NCI-H2196 (cell line): ENCODE data around the gene WIZ.

Source experiments
- DNase-seq: peaks from one replicate; lab custom pipeline; 2025; ENCODE audit not compliant: unreplicated experiment; lab: John Stamatoyannopoulos, UW

WIZ gene

DNA sequence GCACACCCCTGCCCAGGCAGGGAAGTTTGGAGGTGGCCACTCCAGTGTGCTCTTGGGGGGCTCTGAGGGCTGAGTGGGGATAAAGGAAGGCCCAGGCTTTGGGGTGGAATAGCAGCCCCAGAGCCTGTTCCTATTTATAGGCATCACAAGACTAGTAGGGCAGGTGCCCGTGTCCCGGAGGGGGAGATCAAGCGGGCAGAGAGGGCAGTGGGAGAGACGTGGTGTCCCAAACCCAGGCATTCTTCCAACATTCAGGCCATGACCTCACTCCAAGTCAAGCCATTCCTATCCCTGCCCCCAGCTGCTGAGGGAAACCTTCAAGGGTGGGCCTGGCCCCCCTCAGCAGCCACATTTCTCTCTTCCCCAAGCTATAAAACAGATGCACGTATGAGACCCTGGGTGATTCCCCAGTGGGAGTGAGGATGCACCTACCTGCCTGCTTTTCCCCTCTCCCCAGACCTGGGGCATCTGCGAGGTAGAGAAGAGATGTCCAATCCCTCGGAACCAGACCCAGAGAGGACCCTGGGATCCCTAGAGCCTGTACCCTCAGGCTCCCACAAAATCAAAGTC, 3.9 kb downstream of the WIZ start:
- no peak for DNase-seq

- no peak for DNase-seq
These were observed 4.5 kb downstream of the WIZ start for GRCh38 chr19:15445227-15445605.

DNA sequence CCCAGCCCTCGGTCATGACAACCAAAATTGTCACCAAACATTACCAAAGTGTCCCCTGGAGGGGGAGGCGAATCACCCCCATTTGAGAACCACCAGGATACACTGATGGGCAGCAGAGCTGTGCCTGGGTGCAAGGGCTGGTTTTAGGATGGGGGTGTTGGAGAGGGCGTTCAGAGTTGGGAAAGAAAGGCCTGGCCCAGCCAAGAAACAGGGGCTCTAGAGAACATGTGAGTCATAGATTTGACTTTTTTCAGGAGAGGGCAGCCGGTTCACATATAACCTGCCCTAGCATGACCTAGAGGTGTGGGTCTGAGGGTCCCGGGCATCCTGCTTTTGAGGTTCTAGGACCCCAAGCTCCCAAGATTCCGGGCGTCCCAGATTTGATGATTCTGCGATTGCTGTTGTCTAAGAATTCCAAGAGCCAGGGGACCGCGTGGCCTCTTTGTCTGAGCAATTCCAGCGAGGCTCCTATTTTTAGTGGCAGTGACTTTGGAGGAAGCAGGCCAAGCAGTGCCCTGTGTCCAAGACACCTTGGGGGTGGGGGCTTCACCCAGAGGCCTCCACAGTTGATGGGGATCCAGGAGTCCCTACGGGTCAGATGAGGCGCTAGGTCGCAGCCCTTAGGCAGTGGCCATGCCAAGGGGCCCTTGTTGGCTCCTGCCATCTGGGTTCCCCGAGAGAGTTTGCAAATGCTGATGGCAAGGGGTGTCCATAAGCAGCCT, 5.1 kb downstream of the WIZ start:
- no peak for DNase-seq

DNA sequence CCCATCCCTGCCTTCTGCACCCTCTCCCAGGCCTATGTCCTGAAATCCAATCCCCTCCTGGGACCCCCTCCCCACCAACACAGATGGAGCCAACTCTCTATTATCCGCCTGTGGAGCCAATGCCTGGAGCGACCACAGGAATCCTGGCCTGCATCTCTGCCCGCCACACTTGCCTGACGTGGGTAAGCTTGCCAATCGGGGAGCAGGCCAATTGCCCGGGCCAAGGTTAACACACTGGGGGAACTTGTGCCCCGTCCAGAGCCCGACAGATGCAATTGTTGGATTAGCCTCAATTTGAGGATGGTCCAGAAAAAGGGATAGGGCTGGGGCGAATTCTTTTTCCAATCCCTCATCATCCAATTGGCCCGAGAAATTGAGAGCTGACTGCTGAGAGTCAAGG, 5.9 kb downstream of the WIZ start:
- DNase-seq = no peak

GRCh38 chr19:15443325-15443724, 6.4 kb downstream of the WIZ start:
- no peak for DNase-seq

GRCh38 chr19:15442142-15442920, 7.4 kb downstream of the WIZ start:
- DNase-seq = no peak

DNA sequence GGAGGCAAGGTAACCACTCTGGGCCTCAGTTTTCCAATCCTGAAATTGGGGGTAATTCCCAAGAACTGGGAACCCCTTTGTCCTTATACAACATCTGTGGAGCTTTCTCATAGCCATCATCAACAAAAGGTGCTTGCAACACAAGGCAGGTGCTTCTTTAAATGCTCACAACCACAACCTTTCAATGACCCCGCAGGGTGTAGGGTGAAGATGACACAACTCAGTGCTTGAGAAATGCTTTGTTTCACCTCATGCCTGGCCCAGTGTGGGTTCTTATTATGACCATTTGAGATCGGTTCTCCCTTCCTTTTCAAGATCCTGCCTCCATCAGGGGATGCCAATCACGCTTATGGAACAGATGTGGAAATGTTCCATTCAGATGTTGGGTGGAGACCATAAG, 8.4 kb downstream of the WIZ start:
- no peak for DNase-seq

GRCh38 chr19:15439821-15440641, 9.7 kb downstream of the WIZ start:
- DNase-seq = no peak

DNA sequence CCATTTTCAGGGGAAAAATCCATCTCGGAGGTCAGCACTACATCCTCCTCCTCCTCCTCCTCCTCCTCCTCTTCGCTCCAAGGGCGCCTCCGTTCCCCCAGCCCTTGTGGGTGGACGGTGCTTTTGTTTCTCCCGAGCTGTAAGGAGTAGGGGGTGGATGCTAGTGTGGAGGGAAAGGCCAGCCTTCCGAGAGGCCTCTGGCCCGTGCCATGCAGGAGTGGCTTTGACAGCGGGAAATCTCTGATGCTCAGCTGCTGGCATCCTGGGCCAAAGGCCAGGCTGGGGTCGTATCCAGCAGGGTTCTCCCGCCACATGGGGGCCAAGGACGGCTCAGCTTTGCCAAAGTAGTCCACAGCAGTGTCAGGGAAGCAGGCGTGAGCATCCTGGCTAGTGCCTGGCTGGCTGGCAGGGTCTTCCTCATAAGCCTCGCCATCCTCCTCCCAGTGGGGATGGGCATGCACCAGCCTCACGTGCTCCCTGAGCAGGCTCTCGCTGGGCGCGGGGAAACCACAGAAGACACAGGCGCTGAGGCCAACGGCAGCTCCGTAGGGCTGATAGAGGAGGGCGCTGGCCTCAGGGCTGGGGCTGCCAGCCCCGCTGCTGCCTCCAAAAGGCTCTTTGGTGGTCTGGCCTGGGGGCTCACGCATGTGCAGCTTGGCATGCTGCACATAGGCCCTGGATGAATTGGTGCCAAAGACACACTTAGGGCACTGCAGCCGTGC, 10.5 kb downstream of the WIZ start:
- no peak for DNase-seq

DNA sequence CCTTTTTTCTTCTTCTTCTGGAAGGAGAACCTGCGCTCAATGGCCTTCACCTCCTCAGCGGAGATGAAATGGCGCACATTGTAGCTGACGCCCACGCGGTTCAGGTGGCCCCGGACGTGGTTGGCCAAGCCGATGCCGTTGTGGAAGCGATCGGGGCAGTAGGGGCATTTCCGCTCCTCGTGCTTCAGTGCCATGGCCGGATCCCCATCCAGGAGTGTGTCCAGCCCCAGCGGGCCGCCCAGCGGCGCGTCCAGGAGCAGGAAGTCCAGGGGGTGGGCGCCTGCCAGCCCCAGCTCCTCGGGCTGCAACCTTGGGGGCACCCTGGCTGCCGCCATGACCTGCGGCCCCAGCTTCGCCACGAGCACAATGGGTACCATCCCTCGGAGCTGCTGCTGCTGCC, 11.2 kb downstream of the WIZ start:
- no peak for DNase-seq

DNA sequence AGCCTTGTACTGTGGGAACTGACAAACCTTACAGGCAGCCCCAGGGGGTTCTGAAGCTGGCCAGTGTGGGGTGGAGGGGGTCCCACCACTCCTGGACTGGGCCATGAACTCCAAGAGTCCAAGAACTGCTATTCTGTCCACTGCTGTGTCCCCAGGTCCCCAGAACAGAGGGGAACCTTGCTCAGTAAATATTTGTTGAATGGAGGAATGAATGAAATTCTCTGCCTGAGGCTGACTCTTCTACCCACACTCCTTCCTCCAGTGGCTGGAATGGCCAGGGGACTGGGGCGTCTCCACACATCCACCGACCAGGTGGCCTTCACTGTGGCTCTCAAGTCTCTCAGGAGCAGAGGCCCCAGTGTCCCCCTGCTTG, 11.6 kb downstream of the WIZ start:
- DNase-seq = no peak

DNA sequence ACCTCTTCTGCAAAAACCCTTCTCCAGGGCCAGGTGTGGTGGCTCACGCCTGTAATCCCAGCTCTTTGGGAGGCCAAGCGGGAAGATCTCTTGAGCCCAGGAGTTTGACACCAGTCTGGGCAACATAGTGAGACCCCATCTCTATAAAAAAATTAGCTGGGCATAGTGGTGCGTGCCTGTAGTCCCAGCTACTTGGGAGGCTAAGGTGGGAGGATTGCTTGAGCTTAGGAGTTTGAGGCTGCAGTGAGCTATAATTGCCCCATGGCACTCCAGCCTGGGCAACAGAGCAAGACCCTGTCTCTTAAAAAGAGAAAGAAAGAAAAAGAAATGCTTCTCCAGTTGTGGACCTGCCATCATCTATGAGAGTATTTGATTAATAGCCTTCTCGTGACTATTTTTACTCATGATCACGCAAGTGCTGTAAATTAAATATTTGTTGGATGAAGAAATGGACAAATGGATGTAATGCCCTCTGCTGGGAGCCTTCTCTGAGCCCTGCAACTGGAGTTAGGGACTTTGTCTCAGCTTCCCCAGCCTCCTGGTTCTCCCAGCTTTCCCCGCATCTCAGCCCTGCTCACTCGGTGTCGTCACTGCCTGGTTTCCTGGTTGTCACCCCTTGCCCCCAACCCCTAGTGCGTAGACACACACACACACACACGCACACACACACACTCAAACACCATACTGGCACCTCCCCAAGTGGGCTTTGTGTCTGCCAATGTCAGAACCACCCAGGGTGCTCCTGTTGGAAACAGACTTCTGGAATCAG, 12.2 kb downstream of the WIZ start:
- DNase-seq = no peak

DNA sequence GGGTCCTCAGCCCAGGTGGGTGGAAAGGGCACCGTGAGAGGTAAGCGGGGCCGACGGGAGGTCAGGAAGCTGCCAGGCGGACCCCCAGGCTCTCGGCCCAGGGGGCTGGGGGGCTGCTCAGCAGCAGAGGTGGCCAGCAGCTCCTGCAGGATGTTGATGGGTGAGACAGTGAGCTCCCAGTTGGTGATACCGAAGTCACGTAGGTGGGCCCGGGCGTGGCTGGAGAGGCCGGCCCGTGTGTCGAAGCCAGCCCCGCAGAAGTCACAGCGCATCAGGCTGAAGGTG, 13.0 kb downstream of the WIZ start:
- DNase-seq = no peak

- DNase-seq = no peak
These were observed 13.5 kb downstream of the WIZ start for GRCh38 chr19:15436012-15436825.

DNA sequence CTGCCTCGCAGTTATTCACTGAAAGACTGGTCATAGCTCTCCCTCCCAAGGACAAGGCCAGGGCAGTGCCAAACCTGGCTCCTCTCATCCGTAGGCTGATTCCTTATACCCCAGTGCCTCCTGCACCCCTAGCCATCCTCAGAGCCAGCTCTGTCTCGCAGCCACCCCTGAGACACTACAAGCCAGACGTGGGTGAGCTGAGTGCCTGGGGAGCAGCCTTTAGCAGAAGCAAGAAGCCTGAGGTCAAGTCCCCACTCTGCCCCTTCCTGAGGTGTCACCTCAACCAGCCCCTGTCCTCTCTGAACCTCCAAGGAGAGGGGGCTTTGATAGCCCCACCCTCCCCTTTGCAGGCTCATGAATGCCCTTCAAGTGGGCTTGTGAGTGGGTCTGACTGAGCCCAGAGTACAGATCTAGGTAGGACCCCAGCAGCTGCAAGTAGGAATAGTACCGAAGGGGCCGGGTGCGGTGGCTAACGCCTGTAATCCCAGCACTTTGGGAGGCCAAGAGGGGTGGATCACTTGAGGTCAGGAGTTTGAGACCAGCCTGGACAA, 16.2 kb downstream of the WIZ start:
- no peak for DNase-seq

GRCh38 chr19:15432629-15433518, 16.9 kb downstream of the WIZ start:
- DNase-seq = peak; percentile 96

DNA sequence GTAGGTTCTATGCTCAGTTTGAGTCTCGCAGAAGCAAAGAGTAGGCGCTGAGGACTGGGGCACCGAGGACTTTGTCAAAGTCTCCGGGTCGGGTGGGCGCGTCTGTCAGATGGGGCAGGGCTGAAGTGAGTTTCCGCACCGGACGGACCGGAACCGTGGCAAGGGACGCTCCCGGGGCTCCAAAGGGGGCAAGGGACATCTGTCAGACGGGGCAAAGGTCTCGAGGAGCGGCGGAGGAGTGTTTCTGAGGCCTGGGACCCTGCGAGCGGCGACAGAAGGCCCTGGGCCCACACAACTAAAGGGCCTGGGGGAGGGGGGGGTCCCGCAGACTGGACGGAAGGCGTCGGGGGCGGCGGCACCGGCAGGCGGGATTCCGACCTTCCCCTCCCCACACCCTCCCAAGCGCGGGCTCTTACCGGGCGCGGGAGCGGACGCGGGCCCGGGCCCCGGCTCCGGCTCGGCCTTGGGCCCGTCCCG, 17.7 kb downstream of the WIZ start:
- DNase-seq = no peak

- DNase-seq = no peak
These were observed 18.2 kb downstream of the WIZ start for GRCh38 chr19:15431396-15432017.
